Sigmoid colon (tissue), 7 donors: ENCODE measurements around the gene CHRNA10. TPM values are rescaled to one million over a fixed set of nuclear protein-coding genes. Genes with fewer than 3 reads are reported as not detected.

Source experiments
- DNase-seq: peaks from one replicate; pipeline ENCODE4 v3.0.0-alpha.2; 2019
- H3K27ac ChIP-seq, 4 donors: fragments of 200-600 bp; sonication (generic); one replicate each; pipeline ENCODE4 v1.5.1; 2016 to 2019; ENCODE audit warnings: mild to moderate bottlenecking in 1 of 4
- H3K27me3 ChIP-seq, 3 donors: fragments of 200-600 bp; sonication (generic); one replicate each; pipeline ENCODE4 v1.5.1; 2019; ENCODE audit warnings: mild to moderate bottlenecking in 1 of 3
- H3K36me3 ChIP-seq, 4 donors: fragments of 200-600 bp; sonication (generic); one replicate each; pipeline ENCODE4 v1.5.1; 2016 to 2019
- H3K4me1 ChIP-seq, 4 donors: fragments of 200-600 bp; sonication (generic); one replicate each; pipeline ENCODE4 v1.5.1; 2017 to 2019
- H3K4me3 ChIP-seq, 4 donors: fragments of 200-600 bp; sonication (generic); one replicate each; pipeline ENCODE4 v1.5.1; 2017 to 2019; ENCODE audit warnings: mild to moderate bottlenecking in 2 of 4, moderate library complexity in 1 of 4
- H3K9me3 ChIP-seq, 4 donors: fragments of 200-600 bp in 3 of 4; sonication (generic) in 3 of 4; one replicate each; pipeline versions ENCODE4 v1.5.1 to v1.6.1; 2013 to 2019
- CTCF ChIP-seq, 4 experiments: fragments of 450-650 bp in 3 of 4; fragments of 200-600 bp in 1 of 4; IDR thresholded peaks; one replicate each; pipeline ENCODE4 v1.5.1; 2016 to 2019; ENCODE audit warnings: antibody characterized with exemption in 4 of 4, mild to moderate bottlenecking in 3 of 4, moderate library complexity in 2 of 4
- EP300 ChIP-seq, 4 donors: sonication (generic); formaldehyde crosslinking; IDR thresholded peaks; one replicate each; pipeline ENCODE4 v1.6.1; 2017; ENCODE audit warnings: antibody characterized with exemption in 4 of 4
- POLR2A ChIP-seq, 2 donors: fragments of 450-650 bp; IDR thresholded peaks; one replicate each; pipeline ENCODE4 v1.6.1; 2016; ENCODE audit warnings: antibody characterized with exemption in 2 of 2, mild to moderate bottlenecking in 2 of 2, moderate library complexity in 2 of 2
- POLR2AphosphoS5 ChIP-seq, 4 donors: sonication (generic); formaldehyde crosslinking; IDR thresholded peaks; one replicate each; pipeline ENCODE4 v1.6.1; 2017; ENCODE audit warnings: antibody characterized with exemption in 4 of 4
- WGBS, 2 donors: extraction: QIAGEN DNeasy Blood & Tissue Kit; methylation state at CpG; one replicate each; pipeline ENCODE4 v1.1.7; 2013; 5-methylcytosine and 5-hydroxymethylcytosine counted together
- intact Hi-C: fragments of 100-400 bp; cut with DNase I; formaldehyde crosslinking; loops from one replicate; pipeline ENCODE4 v1.15.1; 2023
- polyA plus RNA-seq, 3 donors: library from polyadenylated mRNA; stranded (reverse); fragments of 200-250 nt; gene quantifications; one replicate each; pipeline ENCODE4 v1.2.3, GENCODE V29; 2013
- total RNA-seq, 4 donors: library from RNA; depleted of rRNA; stranded (reverse); fragments of >200 nt; gene quantifications; one replicate each; pipeline ENCODE4 v1.1.0, GENCODE V29; 2016
- donor health status: healthy with polysubstance abuse.
- donor health status: Bipolar disorder and iron deficiency.
- donor health status: healthy.

The CHRNA10 gene
- total and polyA plus RNA-seq, 7 donors = 0.33 to 1.8 (median 0.64) TPM; not detected in 1

- TF ChIP-seq POLR2AphosphoS5 (IDR thresholded peaks at IDR 0.05) = no peak
- Histone ChIP-seq H3K9me3 (no peaks in the 10 kb centered on the region), H3K27me3 (no peaks in the 10 kb centered on the region), H3K36me3 (peaks cover 18 to 98% (median 56%) of the 10 kb centered on the region in 4 donors), H3K4me1 (no peaks in the 10 kb centered on the region), H3K27ac (no peak overlapping the region), H3K4me3 (no peak overlapping the region)
- DNase-seq = no peak
- intact Hi-C loops = no loop called here
- 71 to 84% methylated on average over 7 of the region's 7 CpGs for WGBS, 2 donors
Observed at GRCh38 chr11:3685923-3686322, 14.7 kb upstream of the CHRNA10 start.

- Histone ChIP-seq H3K27me3 (no peaks in the 10 kb centered on the region), H3K27ac (no peak overlapping the region), H3K4me3 (no peak overlapping the region), H3K36me3 (peaks cover 26 to 98% (median 58%) of the 10 kb centered on the region in 4 donors), H3K9me3 (no peaks in the 10 kb centered on the region), H3K4me1 (no peaks in the 10 kb centered on the region)
- DNase-seq = no peak
- intact Hi-C loops = no loop called here
- 40 to 83% methylated on average over 2 of the region's 2 CpGs for WGBS, 2 donors
- TF ChIP-seq POLR2AphosphoS5 (IDR thresholded peaks at IDR 0.05) (no peak), POLR2A (IDR thresholded peaks at IDR 0.05) (no peak), CTCF (IDR thresholded peaks at IDR 0.05) (no peak), EP300 (IDR thresholded peaks at IDR 0.05) (no peak)
Observed at GRCh38 chr11:3684819-3685172, 13.6 kb upstream of the CHRNA10 start.

- Histone ChIP-seq H3K36me3 (peaks cover 26 to 98% (median 63%) of the 10 kb centered on the region in 4 donors), H3K27ac (no peak overlapping the region), H3K27me3 (no peaks in the 10 kb centered on the region), H3K4me3 (no peak overlapping the region), H3K4me1 (no peaks in the 10 kb centered on the region), H3K9me3 (no peaks in the 10 kb centered on the region)
- DNase-seq = no peak
- TF ChIP-seq POLR2AphosphoS5 (IDR thresholded peaks at IDR 0.05) = no peak
- no peak for TF ChIP-seq EP300 (IDR thresholded peaks at IDR 0.05)
- TF ChIP-seq CTCF (IDR thresholded peaks at IDR 0.05) = no peak
- no peak for TF ChIP-seq POLR2A (IDR thresholded peaks at IDR 0.05)
- 96 to 97% methylated on average over 12 of the region's 12 CpGs for WGBS, 2 donors
- intact Hi-C loops = no loop called here
Observed at GRCh38 chr11:3684129-3684818, 13.1 kb upstream of the CHRNA10 start.

- Histone ChIP-seq H3K4me3 (no peak overlapping the region), H3K27me3 (no peaks in the 10 kb centered on the region), H3K9me3 (no peaks in the 10 kb centered on the region), H3K4me1 (no peaks in the 10 kb centered on the region), H3K27ac (no peak overlapping the region), H3K36me3 (peaks cover 34 to 98% (median 68%) of the 10 kb centered on the region in 4 donors)
- TF ChIP-seq EP300 (IDR thresholded peaks at IDR 0.05) (no peak), POLR2A (IDR thresholded peaks at IDR 0.05) (no peak), CTCF (IDR thresholded peaks at IDR 0.05) (no peak), POLR2AphosphoS5 (IDR thresholded peaks at IDR 0.05) (no peak)
- DNase-seq = no peak
- 97 to 99% methylated on average over 9 of the region's 9 CpGs for WGBS, 2 donors
- intact Hi-C loops = no loop called here
Observed at GRCh38 chr11:3683039-3683438, 11.9 kb upstream of the CHRNA10 start.

- H3K27me3 ChIP-seq = no peaks in the 10 kb centered on the region
- H3K4me3 ChIP-seq = no peak overlapping the region
- 95 to 96% methylated on average over 3 of the region's 3 CpGs for WGBS, 2 donors
- intact Hi-C loops = no loop called here
- TF ChIP-seq POLR2AphosphoS5 (IDR thresholded peaks at IDR 0.05) (no peak), EP300 (IDR thresholded peaks at IDR 0.05) (no peak), POLR2A (IDR thresholded peaks at IDR 0.05) (no peak), CTCF (IDR thresholded peaks at IDR 0.05) (no peak)
- H3K4me1 ChIP-seq = no peaks in the 10 kb centered on the region
- no peaks in the 10 kb centered on the region for H3K9me3 ChIP-seq
- no peak overlapping the region for H3K27ac ChIP-seq
- H3K36me3 ChIP-seq = peaks cover 55 to 100% (median 79%) of the 10 kb centered on the region in 4 donors
- DNase-seq = no peak
Observed at GRCh38 chr11:3679077-3679476, 7.9 kb upstream of the CHRNA10 start.
